Tibial nerve (tissue), 4 donors: ENCODE results near the gene KLHL22.

Experiments used
- CTCF ChIP-seq, 5 experiments: fragments of 200-600 bp in 3 of 5; fragments of 450-650 bp in 2 of 5; sonication (generic) in 3 of 5; IDR thresholded peaks; one replicate each; pipeline ENCODE4 v1.5.1; 2016 to 2019; ENCODE audit warnings: antibody characterized with exemption in 5 of 5, mild to moderate bottlenecking in 3 of 5, moderate library complexity in 2 of 5
- EP300 ChIP-seq, 2 donors: sonication (generic); formaldehyde crosslinking; IDR thresholded peaks; one replicate each; pipeline ENCODE4 v1.6.1; 2017; ENCODE audit warnings: antibody characterized with exemption in 2 of 2, mild to moderate bottlenecking in 1 of 2
- POLR2A ChIP-seq, 2 donors: fragments of 450-650 bp; IDR thresholded peaks; one replicate each; pipeline ENCODE4 v1.6.1; 2017; ENCODE audit warnings: antibody characterized with exemption in 2 of 2, mild to moderate bottlenecking in 2 of 2, moderate library complexity in 2 of 2

GRCh38 chr22:20457506-20458240 lies 37.9 kb downstream of the KLHL22 start:
- TF ChIP-seq CTCF (IDR thresholded peaks at IDR 0.05) (no peak), EP300 (IDR thresholded peaks at IDR 0.05) (no peak), POLR2A (IDR thresholded peaks at IDR 0.05) (no peak)
